K562 (cell line): ENCODE data around the gene MGAT5. TPM values are rescaled to one million over a fixed set of nuclear protein-coding genes. Genes with fewer than 3 reads are reported as not detected.

Experiments used
- ATAC-seq: fragments of 200-7000 bp; cut with Tn5 transposase; 3 replicates; pipeline ENCODE4 v1.9.1; 2020; ENCODE audit warnings: moderate library complexity
- BruUV-seq: library from RNA; stranded (reverse); fragments of 400-500 nt; replicated peaks from 2 replicates; lab custom pipeline; 2021; lab: Mats Ljungman, UMichigan
- CTCF ChIA-PET: fragments of 300-600 bp; formaldehyde crosslinking; extraction: SDS; loops from one replicate; lab custom pipeline; 2021; ENCODE audit warnings: low intra/inter-chr PET ratio; lab: Yijun Ruan, JAX
- POLR2A ChIA-PET: fragments of 300-600, 350-650 bp; sonication (Branson Sonifier 250); formaldehyde crosslinking; extraction: SDS; loops from one replicate; lab custom pipeline; 2021; ENCODE audit warnings: antibody characterized with exemption, inconsistent platforms; lab: Yijun Ruan, JAX
- DNase-seq, 4 experiments: peaks; one replicate each; pipeline versions ENCODE4 v3.0.0 to v3.0.0-alpha.2; 2011 to 2018; ENCODE audit warnings: low spot score in 3 of 4, mixed read lengths in 3 of 4; ENCODE audit errors: extremely low read depth in 1 of 4
- FAIRE-seq: peaks from 2 replicates; lab custom pipeline; 2011; peaks lifted over from hg19 to GRCh38; lab: Jason Lieb, UNC
- H2AFZ ChIP-seq: 2 replicates; pipeline ENCODE4 v1.6.0; 2011; ENCODE audit warnings: low read depth, low read length, control low read depth, inconsistent platforms
- H3K27ac ChIP-seq: fragments of 200-600 bp; 3 replicates; pipeline ENCODE4 v1.8.0; 2011; ENCODE audit warnings: low read depth, mild to moderate bottlenecking, control low read depth, inconsistent platforms, low read length, moderate library complexity, mixed read lengths; ENCODE audit errors: extremely low read depth
- H3K27me3 ChIP-seq, 2 experiments: fragments of 300-600 bp in 1 of 2; 2 replicates in 1 of 2; 3 replicates in 1 of 2; pipeline versions ENCODE4 v1.6.0 to v1.8.0; 2011; ENCODE audit warnings: inconsistent platforms in 2 of 2, low read length in 2 of 2, mild to moderate bottlenecking in 1 of 2, mixed read lengths in 1 of 2, moderate library complexity in 1 of 2; ENCODE audit not compliant: control insufficient read depth in 2 of 2, insufficient read depth in 2 of 2
- H3K36me3 ChIP-seq: fragments of 300-600 bp; 3 replicates; pipeline ENCODE4 v1.8.0; 2011; ENCODE audit warnings: mild to moderate bottlenecking, low read length, inconsistent platforms; ENCODE audit not compliant: control insufficient read depth, insufficient read depth
- H3K4me1 ChIP-seq, 2 experiments: fragments of 200-600 bp in 1 of 2; replicated peaks in 1 of 2; 2 replicates in 1 of 2; 3 replicates in 1 of 2; pipeline versions ENCODE4 v1.5.1 to v1.8.0; 2011; ENCODE audit warnings: inconsistent platforms in 2 of 2, low read length in 2 of 2, mild to moderate bottlenecking in 1 of 2, mixed read lengths in 1 of 2, moderate library complexity in 1 of 2; ENCODE audit not compliant: control insufficient read depth in 2 of 2, insufficient read depth in 2 of 2
- H3K4me2 ChIP-seq: 2 replicates; pipeline ENCODE4 v1.6.1; 2011; ENCODE audit warnings: low read length, control low read depth, inconsistent platforms, mixed read lengths; ENCODE audit not compliant: insufficient read depth
- H3K4me3 ChIP-seq: fragments of 200-600 bp; sonication (generic), shearing (Covaris generic); 2 replicates; pipeline ENCODE4 v1.5.1; 2016; ENCODE audit warnings: control low read depth, inconsistent platforms
- H3K79me2 ChIP-seq: fragments of 200-600 bp; 3 replicates; pipeline ENCODE4 v1.8.0; 2011; ENCODE audit warnings: low read length, inconsistent platforms; ENCODE audit not compliant: control insufficient read depth, insufficient read depth
- H3K9ac ChIP-seq, 2 experiments: 2 replicates each; pipeline versions ENCODE4 v1.6.0 to v1.6.1; 2011; ENCODE audit warnings: low read depth in 2 of 2, low read length in 2 of 2, control low read depth in 1 of 2, inconsistent platforms in 1 of 2, mild to moderate bottlenecking in 1 of 2, mixed read lengths in 1 of 2; ENCODE audit not compliant: insufficient read depth in 1 of 2
- H3K9me1 ChIP-seq: one replicate; pipeline ENCODE4 v1.6.0; 2011; ENCODE audit warnings: inconsistent platforms, mild to moderate bottlenecking, low read length, moderate library complexity; ENCODE audit not compliant: control insufficient read depth, insufficient read depth
- H3K9me3 ChIP-seq: replicated peaks from 2 replicates; pipeline ENCODE4 v1.5.1; 2011; ENCODE audit warnings: low read depth, low read length, inconsistent platforms; ENCODE audit not compliant: control insufficient read depth, insufficient read depth
- H4K20me1 ChIP-seq: replicated peaks from 2 replicates; pipeline ENCODE4 v1.6.1; 2011; ENCODE audit warnings: low read length, inconsistent platforms, mixed read lengths; ENCODE audit not compliant: control insufficient read depth, insufficient read depth
- CBX3 ChIP-seq, 2 experiments: IDR thresholded peaks; 1 replicate in 1 of 2; 2 replicates in 1 of 2; pipeline ENCODE4 v1.6.1; 2012; ENCODE audit warnings: inconsistent platforms in 2 of 2, low read length in 2 of 2, borderline replicate concordance in 1 of 2, control low read depth in 1 of 2
- ELF2 ChIP-seq: fragments of 250-450 bp; sonication (Bioruptor Pico); IDR thresholded peaks from 2 replicates; pipeline ENCODE4 v1.5.0; 2021; ENCODE audit warnings: mild to moderate bottlenecking
- ETV1 ChIP-seq: fragments of 450-650 bp; conservative IDR thresholded peaks from 2 replicates; pipeline ENCODE4 v1.6.1; 2016; ENCODE audit warnings: missing genetic modification characterization, control low read depth, low read depth, missing compliant biosample characterization
- HMGXB4 ChIP-seq: sonication (generic); formaldehyde crosslinking; IDR thresholded peaks from 2 replicates; pipeline ENCODE4 v1.8.1; 2023; ENCODE audit warnings: mild to moderate bottlenecking, missing genetic modification reagents
- KAT8 ChIP-seq: fragments of 450-650 bp; IDR thresholded peaks from 2 replicates; pipeline ENCODE4 v1.6.1; 2016; ENCODE audit warnings: low read depth, mild to moderate bottlenecking
- POLR2A ChIP-seq: fragments of 450-650 bp; conservative IDR thresholded peaks from 2 replicates; pipeline ENCODE4 v1.6.1; 2016
- PURB ChIP-seq: sonication (generic); formaldehyde crosslinking; IDR thresholded peaks from 2 replicates; pipeline ENCODE4 v1.9.0; 2021; ENCODE audit warnings: low read depth, mild to moderate bottlenecking, missing genetic modification reagents
- SMARCE1 ChIP-seq: fragments of 450-650 bp; IDR thresholded peaks from 2 replicates; pipeline ENCODE4 v1.7.1; 2016; ENCODE audit warnings: mild to moderate bottlenecking
- TARDBP ChIP-seq: fragments of 450-650 bp; IDR thresholded peaks from 2 replicates; pipeline ENCODE4 v1.6.1; 2016
- XRCC4 ChIP-seq: IDR thresholded peaks from one replicate; pipeline ENCODE4 v1.6.1; 2011; ENCODE audit not compliant: insufficient read depth, insufficient read length; ENCODE audit errors: extremely low read depth
- ZC3H4 ChIP-seq: sonication (generic); formaldehyde crosslinking; IDR thresholded peaks from 2 replicates; pipeline ENCODE4 v1.9.0; 2021; ENCODE audit warnings: missing genetic modification reagents, borderline replicate concordance
- ZFPM2 ChIP-seq: fragments of 250-450 bp; sonication (Bioruptor Pico); IDR thresholded peaks from 2 replicates; pipeline ENCODE4 v1.5.1; 2022; ENCODE audit warnings: mild to moderate bottlenecking
- ZNF274 ChIP-seq: IDR thresholded peaks from 2 replicates; pipeline ENCODE4 v1.6.1; 2011; ENCODE audit warnings: low read depth, mild to moderate bottlenecking, low read length, moderate library complexity, borderline replicate concordance
- ZNF41 ChIP-seq: fragments of 250-450 bp; sonication (Bioruptor Pico); conservative IDR thresholded peaks from 2 replicates; pipeline ENCODE4 v1.4.0; 2020; ENCODE audit warnings: mild to moderate bottlenecking
- WGBS: fragments of 100-300 bp; shearing (Covaris generic); methylation state at CpG from one replicate; pipeline ENCODE4 v1.1.6; 2016; ENCODE audit warnings: low coverage, mixed read lengths; ENCODE audit not compliant: insufficient coverage; ENCODE audit errors: missing lambda C conversion rate; 5-methylcytosine and 5-hydroxymethylcytosine counted together
- in situ Hi-C: fragments of 300-500 bp; cut with MboI; formaldehyde crosslinking; loops from 4 replicates; pipeline ENCODE4 v1.15.0; 2018; ENCODE audit warnings: inconsistent platforms, mixed read lengths
- intact Hi-C: fragments of 100-400 bp; cut with micrococcal nuclease; formaldehyde crosslinking; loops from 2 replicates; pipeline ENCODE4 v1.14.2; 2022
- polyA plus RNA-seq, 8 experiments: library from polyadenylated mRNA; depleted of rRNA in 4 of 8; stranded (reverse) in 5 of 8; unstranded in 3 of 8; fragments of >200 nt; fragmentation: Nextera tagmentation in 2 of 8; fragmentation: Illumina TruSeq in 1 of 8; extraction: Ambion mirVana in 2 of 8; extraction: Trizol in 1 of 8; gene quantifications; 2 replicates each; pipeline versions ENCODE4 v1.2.1 to v1.2.3, GENCODE V29; 2011 to 2014; ENCODE audit warnings: inconsistent platforms in 1 of 8, missing spikeins in 1 of 8
- total RNA-seq, 7 experiments: library from RNA; depleted of rRNA in 6 of 7; stranded (reverse); fragments of >200 nt in 6 of 7; fragmentation: Illumina TruSeq in 2 of 7; extraction: Trizol in 2 of 7; gene quantifications; 2 replicates each; pipeline versions ENCODE4 v1.2.1 to v1.2.3, GENCODE V29; 2011 to 2021; ENCODE audit warnings: low replicate concordance in 1 of 7
- TF ChIP-seq, protein P1 (sequence below): fragments of 250-450 bp; sonication (Bioruptor Pico); IDR thresholded peaks from 2 replicates; pipeline ENCODE4 v1.8.0; 2021; ENCODE audit warnings: mild to moderate bottlenecking, moderate library complexity

MGAT5 gene
- total and polyA plus RNA-seq, 9 of the 15 experiments (the other 6 are each of a cell fraction or from before 2014, with no cell fraction given): 1.6 to 18.6 (median 11.1) TPM

DNA sequence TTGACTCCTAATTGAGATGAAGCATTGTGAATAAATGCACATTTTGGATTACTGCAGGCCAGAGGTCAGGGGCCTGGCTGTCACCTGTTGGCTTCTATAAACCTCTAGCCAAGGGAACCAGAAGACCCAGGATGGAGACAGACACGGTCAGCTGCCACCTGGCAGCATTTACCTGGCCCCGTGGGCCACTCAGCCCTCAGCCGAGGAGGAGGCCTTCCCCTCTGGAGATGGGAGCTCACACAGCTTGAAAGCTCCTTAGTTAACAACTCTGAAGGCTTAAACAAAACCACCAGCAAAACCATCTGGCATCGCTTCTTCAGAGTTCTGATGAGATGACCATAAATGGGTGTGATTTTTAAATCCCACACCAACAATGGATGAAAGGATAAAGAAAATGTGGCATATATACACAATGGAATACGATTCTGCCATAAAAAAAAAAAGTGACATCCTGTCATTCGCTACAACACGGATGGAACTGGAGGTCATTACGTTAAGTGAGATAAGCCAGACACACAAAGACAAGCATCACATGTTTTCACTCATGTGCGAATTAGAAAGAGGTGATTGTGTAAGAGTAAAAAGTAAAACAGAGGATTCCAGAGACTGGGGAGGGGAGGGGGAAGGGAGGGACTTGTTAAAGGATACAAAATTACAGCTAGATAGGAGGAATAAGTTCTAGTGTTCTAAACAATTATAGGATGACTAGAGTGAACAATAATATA is 246.5 kb downstream of the MGAT5 start:
- BruUV-seq: no TSS peak
- Histone ChIP-seq H3K4me1 (no peaks in the 10 kb centered on the region), H3K9me1 (no peaks in the 10 kb centered on the region), H4K20me1 (no peaks in the 10 kb centered on the region; the same call in 1 of the 2 replicates), H3K9me3 (no peaks in the 10 kb centered on the region), H3K27ac (no peak overlapping the region), H2AFZ (no peak overlapping the region), H3K9ac (no peak overlapping the region), H3K79me2 (no peaks in the 10 kb centered on the region), H3K36me3 (no peaks in the 10 kb centered on the region), H3K27me3 (peaks cover 8 to 27% of the 10 kb centered on the region in 2 experiments; a peak in 3 of 5 replicates)
- DNase-seq: no peak
- no peak for ATAC-seq
- CTCF ChIA-PET: no interaction called here
- intact Hi-C loops: no loop called here
- WGBS: 2% methylated on average over 9 of the region's 9 CpGs
- no peak for FAIRE-seq
- in situ Hi-C loops: no loop called here
- TF ChIP-seq ZC3H4 (CRISPR knock-in tag) (no peak), ZNF41 (CRISPR knock-in tag) (no peak), ETV1 (no peak), CBX3 (IDR thresholded peaks at IDR 0.05; ENCODE audit: borderline replicate concordance in 1 of 2, low read length in 2 of 2) (no peak), ZFPM2 (CRISPR knock-in tag) (no peak), XRCC4 (no peak), POLR2A (no peak), SMARCE1 (no peak), PURB (CRISPR knock-in tag) (no peak), HMGXB4 (CRISPR knock-in tag) (no peak), ZNF274 (no peak), KAT8 (no peak), TARDBP (no peak), ELF2 (CRISPR knock-in tag) (no peak)
- TF ChIP-seq, protein P1, sequence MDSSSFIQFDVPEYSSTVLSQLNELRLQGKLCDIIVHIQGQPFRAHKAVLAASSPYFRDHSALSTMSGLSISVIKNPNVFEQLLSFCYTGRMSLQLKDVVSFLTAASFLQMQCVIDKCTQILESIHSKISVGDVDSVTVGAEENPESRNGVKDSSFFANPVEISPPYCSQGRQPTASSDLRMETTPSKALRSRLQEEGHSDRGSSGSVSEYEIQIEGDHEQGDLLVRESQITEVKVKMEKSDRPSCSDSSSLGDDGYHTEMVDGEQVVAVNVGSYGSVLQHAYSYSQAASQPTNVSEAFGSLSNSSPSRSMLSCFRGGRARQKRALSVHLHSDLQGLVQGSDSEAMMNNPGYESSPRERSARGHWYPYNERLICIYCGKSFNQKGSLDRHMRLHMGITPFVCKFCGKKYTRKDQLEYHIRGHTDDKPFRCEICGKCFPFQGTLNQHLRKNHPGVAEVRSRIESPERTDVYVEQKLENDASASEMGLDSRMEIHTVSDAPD (CRISPR knock-in tag): no peak
- TF ChIP-seq, all 486 proteins: peak for 0
- H3K4me3 ChIP-seq: no peak overlapping the region
- POLR2A ChIA-PET: interaction anchor here (0.6 kb wide), 1 partner anchor 17 kb away, joined by 3 read pairs; no protein-coding TSS in a partner anchor
- no peak overlapping the region for H3K4me2 ChIP-seq
